ENCODE data around the gene PPP1CB.

DNA sequence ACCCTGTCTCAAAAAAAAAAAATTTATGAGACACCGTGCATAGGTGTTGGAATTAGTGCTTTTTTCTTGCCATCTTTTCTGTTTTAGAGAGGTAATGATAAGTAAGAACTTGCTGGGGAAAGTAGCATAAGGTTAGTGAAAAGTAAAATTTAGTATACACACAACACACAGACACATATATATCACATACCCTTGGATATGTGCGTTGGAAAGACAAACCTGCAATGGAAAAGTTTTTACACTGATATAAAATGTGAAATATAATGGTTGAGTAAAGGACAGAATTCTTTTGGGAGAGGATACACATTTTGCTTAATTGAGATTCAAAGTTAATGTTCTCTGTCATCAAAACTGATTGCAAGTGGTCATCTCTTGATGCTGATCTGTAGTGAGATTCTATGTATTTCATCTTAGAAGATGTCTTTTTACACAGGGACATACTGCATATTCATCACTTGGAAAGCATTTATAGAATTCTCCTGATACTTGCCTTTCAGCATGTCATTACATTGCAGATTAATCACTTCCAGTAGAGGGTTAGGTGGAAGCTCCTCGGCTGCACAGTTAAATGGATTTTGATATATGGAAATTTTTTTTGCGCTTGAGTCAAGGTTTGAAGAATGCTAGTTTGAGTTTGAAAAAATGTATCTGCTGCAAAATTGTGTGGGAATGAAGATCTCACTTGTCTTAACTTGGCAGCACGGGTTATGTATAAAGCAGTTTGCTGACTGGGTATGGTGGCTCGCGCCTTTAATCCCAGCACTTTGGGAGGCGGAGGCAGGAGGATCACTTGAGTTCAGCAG lies 13.5 kb downstream of the PPP1CB start:
- TF ChIP-seq, protein P1, sequence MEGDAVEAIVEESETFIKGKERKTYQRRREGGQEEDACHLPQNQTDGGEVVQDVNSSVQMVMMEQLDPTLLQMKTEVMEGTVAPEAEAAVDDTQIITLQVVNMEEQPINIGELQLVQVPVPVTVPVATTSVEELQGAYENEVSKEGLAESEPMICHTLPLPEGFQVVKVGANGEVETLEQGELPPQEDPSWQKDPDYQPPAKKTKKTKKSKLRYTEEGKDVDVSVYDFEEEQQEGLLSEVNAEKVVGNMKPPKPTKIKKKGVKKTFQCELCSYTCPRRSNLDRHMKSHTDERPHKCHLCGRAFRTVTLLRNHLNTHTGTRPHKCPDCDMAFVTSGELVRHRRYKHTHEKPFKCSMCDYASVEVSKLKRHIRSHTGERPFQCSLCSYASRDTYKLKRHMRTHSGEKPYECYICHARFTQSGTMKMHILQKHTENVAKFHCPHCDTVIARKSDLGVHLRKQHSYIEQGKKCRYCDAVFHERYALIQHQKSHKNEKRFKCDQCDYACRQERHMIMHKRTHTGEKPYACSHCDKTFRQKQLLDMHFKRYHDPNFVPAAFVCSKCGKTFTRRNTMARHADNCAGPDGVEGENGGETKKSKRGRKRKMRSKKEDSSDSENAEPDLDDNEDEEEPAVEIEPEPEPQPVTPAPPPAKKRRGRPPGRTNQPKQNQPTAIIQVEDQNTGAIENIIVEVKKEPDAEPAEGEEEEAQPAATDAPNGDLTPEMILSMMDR (IDR thresholded peaks at IDR 0.05; ENCODE audit: poor library complexity) = no peak
- TF ChIP-seq EZH2phosphoT487 (IDR thresholded peaks at IDR 0.05; ENCODE audit: low read depth, severe bottlenecking, unreplicated experiment) = no peak

Measured in hepatocyte (in vitro differentiated cells).